ENCODE measurements around the gene TMEM117.
"Not testable (repeated sequence)": the region's sequence is repeated elsewhere in the genome, so short reads cannot be mapped to it uniquely, and the experiment has no call there.

TMEM117 gene

DNA sequence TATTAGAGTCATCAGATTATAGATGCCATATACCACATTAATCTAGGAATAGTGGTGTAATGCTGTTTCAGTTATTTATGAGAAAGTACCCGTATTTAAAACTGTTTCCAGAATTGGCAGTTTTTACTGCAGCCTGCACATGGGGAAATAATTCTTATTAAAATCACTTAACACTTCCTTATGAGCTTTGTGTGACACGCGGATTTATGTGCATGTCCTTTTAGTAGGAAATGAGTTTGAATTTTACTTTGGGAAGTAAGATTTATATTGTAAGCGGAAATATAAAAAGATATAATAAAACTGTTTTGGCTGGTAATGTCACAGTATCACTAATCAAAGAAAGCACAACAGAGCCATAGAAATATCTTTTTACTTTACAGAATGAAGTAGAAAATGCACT lies 132.9 kb downstream of the TMEM117 start:
- DNase-seq, result no peak

DNA sequence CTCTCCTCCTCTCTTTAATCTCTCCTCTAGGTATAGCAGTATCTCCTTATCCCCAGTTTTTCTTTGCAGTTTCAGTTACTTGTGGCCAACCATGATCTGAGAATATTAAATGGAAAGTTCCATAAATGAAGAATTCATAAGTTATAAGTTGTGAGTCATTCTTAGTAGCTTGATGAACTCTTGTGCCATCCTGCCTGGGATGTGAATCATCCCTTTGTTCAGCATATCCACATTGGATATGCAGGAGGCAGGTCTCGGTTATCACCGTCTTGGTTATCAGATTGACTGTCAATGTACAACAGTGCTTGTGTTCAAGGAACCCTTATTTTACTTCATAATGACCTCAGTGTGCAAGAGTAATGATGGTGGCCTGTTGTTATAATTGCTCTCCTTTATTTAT lies 134.0 kb downstream of the TMEM117 start:
- DNase-seq, result no peak

GRCh38 chr12:43973385-43973784 lies 137.5 kb downstream of the TMEM117 start:
- DNase-seq, result no peak

DNA sequence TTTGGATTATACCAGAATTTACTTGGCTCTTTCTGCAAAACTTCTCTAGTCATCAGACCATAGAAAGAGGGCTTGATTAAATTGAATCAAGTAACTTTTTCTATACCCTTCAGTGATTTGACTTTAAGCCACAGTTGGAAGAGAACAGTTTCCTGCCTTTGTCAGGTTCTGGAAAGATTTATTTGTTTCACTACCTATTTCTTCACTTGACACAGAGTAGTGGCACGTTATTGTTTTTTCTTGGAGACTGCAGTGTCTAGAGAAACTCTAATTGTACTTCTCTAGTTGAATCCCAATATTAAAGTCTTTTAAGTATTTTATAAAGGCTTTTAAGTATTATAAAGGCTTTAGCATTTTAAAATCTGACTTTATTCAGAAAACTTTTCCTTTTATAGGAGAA lies 138.1 kb downstream of the TMEM117 start:
- no peak for DNase-seq

GRCh38 chr12:43976027-43976426 lies 140.1 kb downstream of the TMEM117 start:
- DNase-seq, result no peak

- DNase-seq, result no peak
Measured at GRCh38 chr12:43978556-43978955, 142.7 kb downstream of the TMEM117 start.

DNA sequence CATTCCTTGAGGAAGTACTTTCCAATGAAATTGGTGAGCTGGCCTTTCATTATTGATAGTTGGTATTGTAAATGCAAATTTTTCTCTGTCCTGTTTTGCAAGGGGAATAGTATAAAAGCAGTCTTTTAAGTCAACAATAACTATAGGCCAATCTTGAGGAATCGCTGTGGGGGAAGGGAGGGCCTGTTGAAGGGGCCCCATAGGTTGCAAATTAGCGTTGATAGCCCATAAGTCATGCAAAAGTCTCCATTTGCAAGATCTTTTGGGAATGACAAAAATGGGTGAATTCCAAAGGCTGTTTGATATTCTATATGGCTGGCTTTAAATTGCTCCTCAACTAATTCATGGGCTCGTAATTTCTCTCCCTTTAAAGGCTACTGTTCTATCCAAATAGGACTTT lies 143.6 kb downstream of the TMEM117 start:
- no peak for DNase-seq

DNA sequence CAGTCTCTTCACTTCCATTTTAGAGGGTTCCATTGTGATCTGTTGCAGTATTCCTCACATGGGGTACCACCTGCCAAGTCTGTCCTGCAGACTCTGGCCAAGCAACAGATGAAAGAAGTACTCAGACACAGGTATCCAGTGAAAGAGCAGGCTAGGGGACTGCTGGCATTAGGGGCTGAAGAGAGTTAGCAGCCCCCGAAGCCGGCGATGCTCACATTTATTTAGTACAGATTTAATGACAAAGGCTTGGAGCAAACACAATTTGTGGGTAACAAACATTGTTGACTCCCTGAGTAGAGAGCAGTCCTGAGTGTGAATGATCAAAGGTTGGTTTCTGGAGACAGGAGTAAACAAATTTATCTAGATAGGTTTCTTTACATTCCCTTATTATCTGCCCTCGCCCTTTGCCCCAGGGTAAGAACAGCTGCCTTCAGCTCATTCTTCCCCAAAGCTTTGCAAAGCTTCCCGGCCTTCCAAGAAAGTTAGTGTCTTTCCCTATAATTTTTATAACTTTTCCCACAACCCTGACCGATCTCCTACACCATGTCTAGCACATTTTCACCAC lies 144.8 kb downstream of the TMEM117 start:
- no peak for DNase-seq

GRCh38 chr12:43981726-43982125 lies 145.8 kb downstream of the TMEM117 start:
- no peak for DNase-seq

DNA sequence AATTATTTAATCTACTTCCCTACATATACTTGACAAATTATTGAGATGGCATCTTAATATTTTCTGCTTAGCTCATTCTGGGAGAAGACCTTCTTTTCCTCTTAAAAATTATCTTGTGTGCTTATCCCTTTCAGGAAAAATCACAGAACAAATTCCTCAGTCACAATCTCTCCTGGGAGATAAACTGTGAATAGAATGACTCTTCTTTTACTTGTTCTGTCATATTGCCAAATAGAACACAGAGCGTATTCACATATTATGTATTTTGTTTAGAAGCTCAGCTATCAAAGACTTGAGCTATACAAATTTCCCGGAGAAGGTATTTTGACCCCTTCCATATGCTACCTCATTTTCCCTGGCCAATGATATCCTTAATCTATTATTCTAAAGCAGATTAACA lies 146.7 kb downstream of the TMEM117 start:
- no peak for DNase-seq

DNA sequence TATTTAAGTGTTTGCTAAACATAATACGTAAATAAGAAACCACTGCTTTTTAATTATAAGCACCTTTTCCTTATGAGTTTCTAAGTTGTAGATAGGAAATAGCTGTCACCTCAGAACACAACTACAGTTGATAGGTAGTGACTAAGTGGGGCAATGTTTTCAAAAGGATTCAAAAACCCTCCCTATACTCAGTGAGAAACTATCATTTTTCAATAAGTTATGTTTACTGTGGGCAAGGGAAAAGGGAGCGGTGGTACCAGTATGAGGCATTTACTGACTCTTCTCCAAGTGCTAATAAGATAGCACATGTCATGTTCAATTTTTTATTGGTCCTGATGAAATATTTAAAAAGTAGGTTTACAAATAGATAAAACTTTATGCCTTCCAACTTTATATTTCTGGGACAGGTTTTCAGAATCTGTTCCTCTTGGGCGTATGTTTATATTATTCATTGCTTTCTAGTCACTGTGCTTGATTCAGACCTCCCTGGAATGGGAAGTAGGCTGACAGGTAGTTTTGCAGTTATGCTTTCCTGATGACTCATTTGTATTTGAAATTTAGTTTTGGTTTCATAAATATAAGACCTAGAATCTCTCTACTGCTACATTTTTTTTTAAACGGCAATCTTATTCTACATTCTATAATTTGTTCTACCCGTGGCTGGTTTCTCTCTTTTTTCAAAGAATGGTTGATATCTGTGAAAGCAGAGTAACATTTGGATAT lies 153.1 kb downstream of the TMEM117 start:
- DNase-seq, result no peak

GRCh38 chr12:43992856-43993255 lies 157.0 kb downstream of the TMEM117 start:
- no peak for DNase-seq

GRCh38 chr12:44000309-44000952 lies 164.6 kb downstream of the TMEM117 start:
- DNase-seq, result peak; percentile 2

DNA sequence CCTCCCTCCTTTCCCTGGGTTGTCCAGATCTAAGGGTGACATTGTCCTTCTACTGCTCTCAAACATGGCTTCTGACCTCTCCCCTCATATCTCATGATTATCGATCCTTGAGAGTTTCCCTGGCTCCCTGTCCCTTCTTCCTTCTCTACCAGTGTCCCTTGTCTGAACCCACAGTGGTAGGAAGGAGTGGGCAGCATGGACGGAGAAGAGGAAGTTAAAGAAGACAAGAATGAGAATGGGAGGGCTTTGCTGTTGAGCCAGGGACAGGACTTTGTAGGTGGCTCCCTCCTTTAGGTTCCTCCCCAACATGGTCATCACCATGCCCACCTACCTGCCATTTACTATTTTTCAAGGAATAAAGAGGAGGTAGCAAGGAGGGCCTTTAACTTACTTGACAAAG lies 166.7 kb downstream of the TMEM117 start:
- DNase-seq, result no peak

DNA sequence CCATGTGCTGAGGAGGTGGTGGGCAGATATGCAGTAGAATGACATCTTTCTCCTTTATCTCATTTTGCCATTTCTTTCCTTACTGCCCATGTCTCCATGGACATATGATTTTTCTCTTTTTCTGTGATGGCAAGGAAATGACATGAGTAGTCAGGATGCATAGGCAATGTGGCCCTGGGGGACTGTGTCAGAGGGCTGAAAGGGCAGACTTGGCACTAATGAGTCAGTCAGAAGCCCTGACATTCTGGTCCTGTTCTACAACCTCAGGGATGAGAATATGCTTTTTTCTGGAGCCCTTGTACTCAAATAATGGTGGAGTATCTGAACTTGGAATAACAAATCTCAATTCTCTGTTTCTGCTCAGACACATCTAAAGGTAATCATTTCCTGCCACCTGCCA lies 167.8 kb downstream of the TMEM117 start:
- no peak for DNase-seq

GRCh38 chr12:44015333-44015941 lies 179.6 kb downstream of the TMEM117 start:
- DNase-seq, result no peak

DNA sequence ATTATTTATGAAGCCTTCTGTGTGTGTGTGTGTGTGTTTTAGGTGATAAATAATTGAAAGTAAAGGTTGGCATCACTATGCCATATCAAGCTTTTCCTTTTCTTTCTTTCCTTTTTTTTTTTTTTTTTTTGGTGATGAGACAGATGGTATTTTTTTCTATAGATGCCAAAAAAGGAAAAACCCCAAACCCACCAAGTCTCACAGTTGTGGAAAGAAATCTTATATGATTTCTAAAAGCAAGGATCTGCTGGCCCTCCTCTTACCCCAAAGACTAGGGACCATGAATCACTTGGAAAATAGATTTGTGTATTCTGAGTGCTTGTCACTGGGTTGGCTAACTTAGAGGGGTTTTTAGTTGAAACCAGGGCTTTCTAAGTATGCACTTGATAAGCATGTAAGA lies 181.3 kb downstream of the TMEM117 start:
- no peak for DNase-seq

DNA sequence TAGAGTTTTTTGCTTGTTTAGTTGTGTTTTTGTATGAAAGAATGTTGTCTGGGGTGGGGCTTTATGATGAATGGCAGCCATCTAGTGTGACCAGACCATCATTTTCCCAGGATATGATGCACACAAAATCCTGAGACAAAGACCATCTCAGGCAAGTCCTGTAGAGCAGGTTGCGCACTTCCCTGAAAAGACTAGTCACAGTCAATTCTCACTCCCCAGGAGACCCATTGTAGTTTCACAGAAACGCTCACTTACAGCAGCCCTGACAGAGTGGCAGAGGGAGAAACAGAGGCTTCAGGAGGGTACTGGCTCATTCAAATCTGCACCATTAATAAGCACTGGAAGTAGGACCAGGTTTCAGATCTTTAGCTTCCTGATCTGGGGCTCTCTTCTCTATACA lies 183.2 kb downstream of the TMEM117 start:
- DNase-seq, result no peak

GRCh38 chr12:44020555-44020954 lies 184.7 kb downstream of the TMEM117 start:
- DNase-seq, result no peak

- no peak for DNase-seq
Measured at GRCh38 chr12:44021471-44021971, 185.6 kb downstream of the TMEM117 start.

- no peak for DNase-seq
Measured at GRCh38 chr12:44025499-44025898, 189.6 kb downstream of the TMEM117 start.

- DNase-seq, result no peak
Measured at GRCh38 chr12:44026046-44026445, 190.2 kb downstream of the TMEM117 start.

DNA sequence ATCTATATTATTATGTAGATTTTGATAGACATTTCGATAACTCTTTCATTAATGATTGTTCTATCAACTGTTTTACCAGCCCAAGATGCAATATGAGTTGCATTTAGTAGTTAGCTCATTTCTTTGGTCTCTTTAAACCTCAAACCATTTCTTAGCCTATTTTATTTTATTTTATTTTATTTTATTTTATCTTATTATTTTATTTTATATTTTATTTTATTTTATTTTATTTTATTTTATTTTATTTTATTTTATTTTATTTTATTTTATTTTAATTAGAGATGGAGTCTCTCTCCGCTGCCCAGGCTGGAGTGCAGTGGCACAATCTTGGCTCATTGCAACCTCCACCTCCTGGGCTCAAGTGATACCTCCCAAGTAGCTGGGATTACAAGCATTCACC lies 191.0 kb downstream of the TMEM117 start:
- not testable (repeated sequence) for DNase-seq

DNA sequence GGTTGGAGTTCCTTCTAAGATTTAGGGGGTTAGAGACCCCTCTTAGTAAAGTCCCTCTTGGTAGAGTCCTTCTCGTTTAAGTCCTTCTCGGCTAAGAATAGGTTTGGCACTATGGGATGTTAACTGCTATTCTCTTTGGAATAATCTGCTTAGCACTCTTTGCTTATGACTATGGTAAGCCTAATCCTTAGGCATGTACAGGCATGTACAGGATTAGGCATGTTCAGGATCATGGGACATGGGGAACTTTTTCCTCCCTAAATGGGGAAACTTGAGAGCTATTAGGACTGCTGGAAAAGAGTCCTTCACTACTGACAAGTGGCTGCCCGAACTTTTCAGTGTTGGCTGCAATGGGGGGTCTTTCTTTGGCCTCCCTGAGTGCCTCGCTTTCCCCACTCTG lies 193.3 kb downstream of the TMEM117 start:
- DNase-seq, result no peak
